ENCODE data around the gene LDB3. TPM values are rescaled to one million over a fixed set of nuclear protein-coding genes. Genes with fewer than 3 reads are reported as not detected.

LDB3 gene
- total RNA-seq, 2 experiments from 2014 or later = 0.05 to 0.08 TPM

DNA sequence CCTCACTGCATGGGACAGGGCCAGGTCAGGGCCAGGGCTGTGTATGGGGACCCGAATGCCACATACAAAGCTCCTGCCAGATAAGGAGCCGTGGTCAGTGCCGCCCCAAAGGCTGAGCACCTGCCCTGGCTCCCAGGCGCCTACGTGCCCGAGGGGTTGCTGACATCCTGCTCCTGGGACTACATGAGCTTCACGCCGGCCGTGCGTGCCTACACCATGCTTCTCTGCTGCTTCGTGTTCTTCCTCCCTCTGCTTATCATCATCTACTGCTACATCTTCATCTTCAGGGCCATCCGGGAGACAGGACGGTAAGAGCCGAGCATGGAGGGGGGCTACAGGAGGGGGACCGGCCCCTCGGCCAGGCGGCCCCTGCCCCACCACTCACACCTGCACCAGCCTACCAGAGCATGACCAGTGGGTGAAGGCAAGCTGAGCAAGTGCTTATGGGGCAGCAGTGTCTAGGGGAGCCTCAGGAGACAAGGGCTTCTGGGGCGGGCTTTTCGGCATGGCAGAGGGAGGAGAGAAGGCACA lies 9.1 kb upstream of the LDB3 start:
- Histone ChIP-seq H3K9me3 (ENCODE audit: control insufficient read depth in 1 of 2, insufficient read depth in 1 of 2, low read length in 2 of 2) (no peaks in the 10 kb centered on the region), H3K27me3 (ENCODE audit: control insufficient read depth in 1 of 2, insufficient read depth in 2 of 2, low read length in 2 of 2) (no peaks in the 10 kb centered on the region), H3K36me3 (ENCODE audit: insufficient read depth, low read length) (no peaks in the 10 kb centered on the region), H3K27ac (ENCODE audit: low read depth in 1 of 2, low read length in 2 of 2) (no peak overlapping the region), H3K4me1 (ENCODE audit: insufficient read depth, low read length) (no peaks in the 10 kb centered on the region), H3K4me3 (ENCODE audit: low read length) (no peak overlapping the region)
- H3K4me1 Mint-ChIP-seq (ENCODE audit: low read depth) = no peaks in the 10 kb centered on the region
- no peaks in the 10 kb centered on the region for H3K9me3 Mint-ChIP-seq
- TF ChIP-seq, protein P1, sequence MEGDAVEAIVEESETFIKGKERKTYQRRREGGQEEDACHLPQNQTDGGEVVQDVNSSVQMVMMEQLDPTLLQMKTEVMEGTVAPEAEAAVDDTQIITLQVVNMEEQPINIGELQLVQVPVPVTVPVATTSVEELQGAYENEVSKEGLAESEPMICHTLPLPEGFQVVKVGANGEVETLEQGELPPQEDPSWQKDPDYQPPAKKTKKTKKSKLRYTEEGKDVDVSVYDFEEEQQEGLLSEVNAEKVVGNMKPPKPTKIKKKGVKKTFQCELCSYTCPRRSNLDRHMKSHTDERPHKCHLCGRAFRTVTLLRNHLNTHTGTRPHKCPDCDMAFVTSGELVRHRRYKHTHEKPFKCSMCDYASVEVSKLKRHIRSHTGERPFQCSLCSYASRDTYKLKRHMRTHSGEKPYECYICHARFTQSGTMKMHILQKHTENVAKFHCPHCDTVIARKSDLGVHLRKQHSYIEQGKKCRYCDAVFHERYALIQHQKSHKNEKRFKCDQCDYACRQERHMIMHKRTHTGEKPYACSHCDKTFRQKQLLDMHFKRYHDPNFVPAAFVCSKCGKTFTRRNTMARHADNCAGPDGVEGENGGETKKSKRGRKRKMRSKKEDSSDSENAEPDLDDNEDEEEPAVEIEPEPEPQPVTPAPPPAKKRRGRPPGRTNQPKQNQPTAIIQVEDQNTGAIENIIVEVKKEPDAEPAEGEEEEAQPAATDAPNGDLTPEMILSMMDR (IDR thresholded peaks at IDR 0.05) = no peak
- ATAC-seq (ENCODE audit: poor library complexity) = no peak
- H3K4me3 Mint-ChIP-seq = no peak overlapping the region
- CTCF ChIA-PET = no interaction called here
- no peak for DNase-seq
- no peaks in the 10 kb centered on the region for H3K36me3 Mint-ChIP-seq (ENCODE audit: low read depth)
- H3K27me3 Mint-ChIP-seq = no peaks in the 10 kb centered on the region
- POLR2A ChIA-PET = no interaction called here
- no peak overlapping the region for H3K27ac Mint-ChIP-seq
- intact Hi-C loops (cut with DNase I, micrococcal nuclease) = no loop called here

DNA sequence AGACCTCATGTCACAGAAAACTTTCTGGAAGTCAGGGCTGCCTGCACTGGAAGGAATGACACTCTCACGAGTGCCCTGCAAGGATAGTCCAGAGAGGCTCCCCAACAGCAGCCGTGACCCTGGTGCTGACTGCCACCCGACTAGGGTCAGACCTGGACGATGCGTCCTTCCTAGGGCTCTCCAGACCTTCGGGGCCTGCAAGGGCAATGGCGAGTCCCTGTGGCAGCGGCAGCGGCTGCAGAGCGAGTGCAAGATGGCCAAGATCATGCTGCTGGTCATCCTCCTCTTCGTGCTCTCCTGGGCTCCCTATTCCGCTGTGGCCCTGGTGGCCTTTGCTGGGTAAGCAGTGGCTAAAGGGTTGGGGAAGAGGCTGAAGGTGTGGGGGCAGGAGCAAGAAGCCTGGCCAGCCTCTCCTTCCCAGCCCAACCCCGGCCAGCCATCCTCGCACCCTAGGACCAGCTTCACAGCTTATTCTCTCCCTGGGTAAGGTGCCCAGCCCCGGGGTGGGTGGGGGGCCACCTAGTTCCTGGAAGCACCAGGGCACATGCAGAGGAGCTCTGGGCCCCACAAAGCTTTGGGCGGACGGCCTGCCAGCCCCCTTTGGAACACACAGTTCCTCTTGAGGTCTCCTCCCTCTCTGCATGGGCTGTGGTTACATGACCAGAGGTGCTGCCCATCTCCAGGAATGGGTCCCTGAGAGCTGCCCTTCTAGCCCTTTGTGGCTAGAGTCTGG lies 8.4 kb upstream of the LDB3 start:
- H3K36me3 ChIP-seq (ENCODE audit: insufficient read depth, low read length) = no peaks in the 10 kb centered on the region
- Mint-ChIP-seq H3K27me3 (no peaks in the 10 kb centered on the region), H3K27ac (no peak overlapping the region), H3K9me3 (no peaks in the 10 kb centered on the region), H3K4me1 (ENCODE audit: low read depth) (no peaks in the 10 kb centered on the region), H3K36me3 (ENCODE audit: low read depth) (no peaks in the 10 kb centered on the region), H3K4me3 (no peak overlapping the region)
- no peak overlapping the region for H3K27ac ChIP-seq (ENCODE audit: low read depth in 1 of 2, low read length in 2 of 2)
- ATAC-seq (ENCODE audit: poor library complexity) (no peak), DNase-seq (no peak)
- H3K4me3 ChIP-seq (ENCODE audit: low read length) = no peak overlapping the region
- no peaks in the 10 kb centered on the region for H3K9me3 ChIP-seq (ENCODE audit: control insufficient read depth in 1 of 2, insufficient read depth in 1 of 2, low read length in 2 of 2)
- ChIA-PET POLR2A (no interaction called here), CTCF (no interaction called here)
- H3K27me3 ChIP-seq (ENCODE audit: control insufficient read depth in 1 of 2, insufficient read depth in 2 of 2, low read length in 2 of 2) = no peaks in the 10 kb centered on the region
- no peaks in the 10 kb centered on the region for H3K4me1 ChIP-seq (ENCODE audit: insufficient read depth, low read length)
- intact Hi-C loops (cut with DNase I, micrococcal nuclease) = no loop called here
- TF ChIP-seq, protein P1 (IDR thresholded peaks at IDR 0.05) = no peak

DNA sequence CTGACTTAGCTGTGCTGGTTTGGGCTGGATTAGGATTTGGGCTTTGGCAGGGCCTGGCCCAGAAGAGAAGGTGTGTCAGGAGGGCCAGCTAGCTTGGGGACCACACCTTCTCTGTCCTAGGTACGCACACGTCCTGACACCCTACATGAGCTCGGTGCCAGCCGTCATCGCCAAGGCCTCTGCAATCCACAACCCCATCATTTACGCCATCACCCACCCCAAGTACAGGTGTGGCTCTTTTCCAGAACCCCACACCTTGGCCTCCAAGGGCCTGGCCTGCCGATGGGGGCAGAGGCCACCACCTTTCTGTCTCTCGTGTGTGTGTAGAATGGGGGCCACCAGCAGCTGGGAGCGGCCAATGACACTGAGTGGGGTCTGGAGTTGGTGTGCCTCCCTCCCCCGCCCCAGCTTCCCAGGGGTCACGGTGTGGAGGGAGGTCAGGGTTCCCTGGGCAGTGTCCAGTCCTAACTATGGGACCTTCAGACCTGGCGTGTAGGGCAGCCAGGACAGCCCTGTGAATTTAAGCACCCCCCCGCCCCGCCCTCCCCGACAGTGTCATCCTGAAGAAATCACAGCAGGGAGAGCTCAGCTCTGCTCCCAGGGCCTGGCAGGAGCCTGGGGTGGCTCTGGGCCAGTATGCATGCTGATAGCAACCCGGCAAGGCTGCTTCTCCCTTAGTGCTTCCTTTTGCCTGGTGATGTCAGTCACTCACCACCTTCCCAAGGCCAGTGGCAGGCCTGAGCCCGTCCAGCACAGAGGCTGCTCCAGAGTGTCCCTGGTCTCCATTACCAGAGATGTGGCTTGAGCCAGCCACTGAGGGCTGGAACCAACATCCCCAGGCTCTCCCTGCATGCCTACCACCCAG lies 6.9 kb upstream of the LDB3 start:
- no peaks in the 10 kb centered on the region for H3K27me3 Mint-ChIP-seq
- H3K27me3 ChIP-seq (ENCODE audit: control insufficient read depth in 1 of 2, insufficient read depth in 2 of 2, low read length in 2 of 2) = no peaks in the 10 kb centered on the region
- H3K27ac Mint-ChIP-seq = no peak overlapping the region
- no peak overlapping the region for H3K4me3 Mint-ChIP-seq
- POLR2A ChIA-PET = no interaction called here
- TF ChIP-seq, protein P1 (IDR thresholded peaks at IDR 0.05) = no peak
- no peaks in the 10 kb centered on the region for H3K36me3 Mint-ChIP-seq (ENCODE audit: low read depth)
- no peaks in the 10 kb centered on the region for H3K4me1 ChIP-seq (ENCODE audit: insufficient read depth, low read length)
- no peaks in the 10 kb centered on the region for H3K4me1 Mint-ChIP-seq (ENCODE audit: low read depth)
- H3K36me3 ChIP-seq (ENCODE audit: insufficient read depth, low read length) = no peaks in the 10 kb centered on the region
- no peak overlapping the region for H3K27ac ChIP-seq (ENCODE audit: low read depth in 1 of 2, low read length in 2 of 2)
- H3K4me3 ChIP-seq (ENCODE audit: low read length) = no peak overlapping the region
- no peaks in the 10 kb centered on the region for H3K9me3 Mint-ChIP-seq
- ATAC-seq (ENCODE audit: poor library complexity) (no peak), DNase-seq (no peak)
- CTCF ChIA-PET = no interaction called here
- intact Hi-C loops (cut with DNase I, micrococcal nuclease) = no loop called here
- no peaks in the 10 kb centered on the region for H3K9me3 ChIP-seq (ENCODE audit: control insufficient read depth in 1 of 2, insufficient read depth in 1 of 2, low read length in 2 of 2)

All from CD4-positive, alpha-beta T cell (primary cell).